NCI-H69 (cell line): ENCODE data around the gene RNASEH2A.
"Not testable (repeated sequence)": the region's sequence is repeated elsewhere in the genome, so short reads cannot be mapped to it uniquely, and the experiment has no call there.

ENCODE experiments used
- DNase-seq: peaks from one replicate; lab custom pipeline; 2025; lab: John Stamatoyannopoulos, UW

The RNASEH2A gene

GRCh38 chr19:12794196-12794941 is 12.0 kb upstream of the RNASEH2A start:
- DNase-seq, result peak; percentile 33

GRCh38 chr19:12794971-12795381 is 11.4 kb upstream of the RNASEH2A start:
- no peak for DNase-seq

- DNase-seq, result peak; percentile 93
These were observed 10.0 kb upstream of the RNASEH2A start for GRCh38 chr19:12796146-12797071.

- DNase-seq, result peak; percentile 29
These were observed 9.2 kb upstream of the RNASEH2A start for GRCh38 chr19:12797141-12797587.

- not testable (repeated sequence) for DNase-seq
These were observed 8.8 kb upstream of the RNASEH2A start for GRCh38 chr19:12797607-12798006.

GRCh38 chr19:12799742-12800465 is 6.5 kb upstream of the RNASEH2A start:
- DNase-seq, result no peak

GRCh38 chr19:12800466-12800770 is 6.0 kb upstream of the RNASEH2A start:
- DNase-seq, result no peak

- DNase-seq, result peak; percentile 60
These were observed 5.4 kb upstream of the RNASEH2A start for GRCh38 chr19:12800923-12801465.

GRCh38 chr19:12801466-12802266 is 4.7 kb upstream of the RNASEH2A start, which contains the start of the genes PRDX2 and THSD8:
Gene PRDX2, minus strand, starts transcription at chr19:12801800. Its CDS starts 539 bp downstream, at chr19:12801261.
Gene THSD8, plus strand, starts transcription at chr19:12802069. Its CDS starts 3 bp downstream, at chr19:12802072.
- DNase-seq, result peak; percentile 94

GRCh38 chr19:12802267-12803106 is 3.9 kb upstream of the RNASEH2A start:
- DNase-seq, result no peak

- DNase-seq, result no peak
These were observed 2.3 kb upstream of the RNASEH2A start for GRCh38 chr19:12804051-12804450.

- DNase-seq, result no peak
These were observed 8.7 kb downstream of the RNASEH2A start for GRCh38 chr19:12815088-12815487.

GRCh38 chr19:12817188-12817587 is 10.8 kb downstream of the RNASEH2A start:
- DNase-seq, result not testable (repeated sequence)

- not testable (repeated sequence) for DNase-seq
These were observed 11.4 kb downstream of the RNASEH2A start for GRCh38 chr19:12817810-12818209.

- peak; percentile 60 for DNase-seq
These were observed 15.4 kb downstream of the RNASEH2A start for GRCh38 chr19:12821761-12822160.

- peak; percentile 52 for DNase-seq
These were observed 19.1 kb downstream of the RNASEH2A start for GRCh38 chr19:12825254-12826131.

- DNase-seq, result peak; percentile 92
These were observed 22.1 kb downstream of the RNASEH2A start for GRCh38 chr19:12828494-12828893.

GRCh38 chr19:12833418-12833737 is 27.0 kb downstream of the RNASEH2A start:
- DNase-seq, result no peak
